GM21515 (cell line): Measurements from ENCODE around the gene SEC63.
"Not testable (repeated sequence)": the region's sequence is repeated elsewhere in the genome, so short reads cannot be mapped to it uniquely, and the experiment has no call there.

Source experiments
- ATAC-seq: cut with Tn5 transposase; IDR thresholded peaks from one replicate; pipeline ENCODE4 v1.9.1; 2021; ENCODE audit not compliant: unreplicated experiment

Gene SEC63

DNA sequence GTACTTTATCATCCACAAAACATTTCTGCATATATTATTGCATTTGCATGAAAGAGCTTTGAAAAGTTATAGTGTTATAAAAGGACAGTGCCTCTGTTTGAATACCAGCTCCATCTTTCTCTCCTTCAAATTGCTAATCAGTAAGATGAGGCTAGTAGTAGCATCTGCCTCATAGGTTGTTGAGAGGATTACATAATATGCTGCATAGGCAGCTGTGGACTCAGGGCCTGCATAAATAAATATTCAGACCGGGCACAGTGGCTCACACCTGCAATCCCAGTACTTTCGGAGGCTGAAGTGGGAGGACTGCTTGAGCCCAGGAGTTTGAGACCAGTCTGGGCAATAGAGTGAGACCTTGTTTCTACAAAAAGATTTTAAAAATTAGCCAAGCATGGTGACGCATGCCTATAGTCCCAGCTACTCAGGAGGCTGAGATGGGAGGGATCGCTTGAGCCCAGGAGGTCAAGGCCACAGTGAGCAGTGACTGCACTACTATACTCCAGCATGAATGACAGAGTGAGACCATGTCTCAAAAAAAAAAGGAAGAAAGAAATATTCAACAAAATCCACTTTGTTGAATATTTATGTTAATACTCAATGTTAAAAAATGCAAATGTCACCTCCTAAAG is 18.3 kb upstream of the SEC63 start:
- no peak for ATAC-seq

DNA sequence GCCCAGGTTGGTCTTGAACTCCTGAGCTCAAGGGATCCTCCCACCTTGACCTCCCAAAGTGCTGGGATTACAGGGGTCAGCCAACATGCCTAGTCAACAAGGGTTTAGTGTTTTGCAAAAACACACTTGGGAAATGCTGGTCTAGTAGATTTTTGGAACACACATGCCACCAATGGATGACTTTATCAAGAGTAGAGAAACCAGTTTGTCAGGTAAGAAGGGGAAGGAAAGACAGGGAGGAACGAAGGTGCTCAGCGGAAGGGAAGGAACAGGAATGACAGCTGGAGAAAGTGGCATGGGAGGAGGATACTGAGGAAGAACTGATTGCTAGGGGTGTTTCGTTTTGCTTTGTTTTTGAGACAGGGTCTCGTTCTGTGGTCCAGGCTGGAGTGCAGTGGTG is 15.6 kb upstream of the SEC63 start:
- ATAC-seq = no peak

DNA sequence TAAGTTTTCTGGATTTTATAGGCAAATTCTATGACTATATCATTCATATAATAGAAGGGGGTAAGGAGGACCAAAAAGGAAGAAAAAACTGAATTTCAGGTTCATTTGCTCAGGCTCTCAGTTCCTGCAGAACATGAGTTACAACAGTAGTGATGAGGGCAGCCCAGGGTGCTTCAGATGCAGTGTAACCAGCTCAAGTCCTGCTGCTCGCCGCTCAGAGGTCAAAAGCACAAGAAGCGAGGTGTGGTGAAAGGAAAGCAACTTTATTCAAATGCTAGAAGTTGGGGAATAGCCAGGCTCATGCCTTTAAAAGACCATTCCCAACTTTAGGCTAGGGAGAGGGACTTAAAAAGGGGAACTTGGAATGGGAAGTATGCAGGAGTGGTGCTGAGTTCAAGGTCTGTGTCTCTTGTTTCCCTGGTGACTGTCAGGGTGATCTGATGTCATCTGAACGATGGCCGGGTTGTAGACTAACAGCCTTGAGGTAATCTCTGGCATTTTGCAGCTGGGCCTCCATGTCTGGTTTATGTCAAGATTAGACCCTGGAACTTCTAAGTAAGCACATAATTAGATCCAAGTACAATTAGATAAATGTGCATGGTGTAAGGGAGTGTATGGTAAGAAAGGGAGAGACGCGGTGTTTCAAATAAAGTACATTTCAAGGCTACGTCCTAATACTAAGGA is 14.5 kb upstream of the SEC63 start:
- ATAC-seq = no peak

DNA sequence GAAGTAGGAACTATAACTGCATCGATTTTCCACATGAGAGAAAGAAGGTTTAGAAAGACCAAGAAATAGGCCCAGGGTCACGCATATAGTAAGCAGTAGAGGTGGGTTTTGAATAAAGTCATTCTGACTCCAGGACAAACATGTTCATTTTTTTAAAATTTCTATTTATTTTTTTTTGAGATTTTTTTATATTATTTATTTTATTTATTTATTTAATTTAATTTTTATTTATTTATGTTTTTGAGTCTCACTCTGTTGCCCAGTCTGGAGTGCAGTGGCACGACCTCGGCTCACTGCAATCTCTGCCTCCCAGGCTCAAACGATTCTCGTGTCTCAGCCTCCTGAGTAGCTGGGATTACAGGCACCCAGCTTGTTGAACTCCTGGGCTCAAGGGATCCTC is 13.2 kb upstream of the SEC63 start:
- ATAC-seq = no peak

DNA sequence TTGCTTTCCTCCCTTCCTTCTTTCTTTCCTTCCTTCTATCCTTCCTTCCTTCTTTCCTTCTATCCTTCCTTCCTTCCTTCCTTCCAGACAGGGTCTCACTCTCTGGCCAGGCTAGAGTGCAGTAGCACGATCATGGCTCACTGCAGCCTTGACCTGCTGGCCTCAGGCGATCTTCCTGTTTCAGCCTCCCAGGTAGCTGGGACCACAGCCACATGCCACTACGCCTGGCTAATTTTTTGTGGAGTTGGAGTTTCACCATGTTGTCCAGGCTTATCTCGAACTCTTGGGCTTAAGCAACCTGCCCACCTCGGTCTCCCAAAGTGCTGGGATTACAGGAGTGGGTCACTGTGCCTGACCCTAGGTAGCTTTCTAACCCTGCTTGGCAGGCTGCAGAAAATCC is 12.2 kb upstream of the SEC63 start:
- no peak for ATAC-seq

DNA sequence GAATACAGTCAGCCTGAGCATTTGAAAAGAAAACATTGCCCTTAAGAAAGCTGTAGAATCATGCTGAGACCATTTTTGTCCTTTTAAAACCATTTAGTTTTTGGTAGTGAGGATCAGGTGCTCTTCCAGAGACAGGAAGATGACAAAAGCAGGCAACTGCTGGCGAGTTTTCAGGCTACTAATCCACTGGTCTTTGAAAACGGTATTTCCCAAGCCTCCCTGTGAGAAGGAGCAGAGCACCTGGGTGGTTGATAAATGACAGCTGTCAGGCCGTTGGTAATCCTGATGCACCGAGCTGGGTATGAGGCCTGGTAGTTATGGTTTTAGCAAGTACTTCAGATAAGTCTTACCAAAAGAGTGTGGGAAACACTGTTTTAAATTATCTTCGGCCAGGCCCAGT is 10.1 kb upstream of the SEC63 start:
- no peak for ATAC-seq

DNA sequence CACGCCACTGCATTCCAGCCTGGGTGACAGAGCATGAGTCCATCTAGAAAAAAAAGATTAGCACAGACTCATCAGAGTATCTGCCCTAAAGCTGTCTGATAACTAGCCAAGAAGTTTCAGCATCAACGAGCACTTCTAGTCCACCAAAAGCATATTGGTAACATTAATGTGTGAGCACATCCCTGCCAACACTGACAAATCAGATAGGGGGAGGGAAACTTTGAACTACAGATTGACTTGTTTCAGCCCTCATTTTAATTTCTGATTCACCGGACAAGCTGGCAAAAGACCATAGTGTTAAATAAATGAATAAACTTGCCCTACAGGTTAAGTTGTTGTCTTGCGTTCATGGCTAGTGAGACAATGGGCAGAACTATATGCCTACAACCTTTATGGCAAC is 7.7 kb upstream of the SEC63 start:
- no peak for ATAC-seq

DNA sequence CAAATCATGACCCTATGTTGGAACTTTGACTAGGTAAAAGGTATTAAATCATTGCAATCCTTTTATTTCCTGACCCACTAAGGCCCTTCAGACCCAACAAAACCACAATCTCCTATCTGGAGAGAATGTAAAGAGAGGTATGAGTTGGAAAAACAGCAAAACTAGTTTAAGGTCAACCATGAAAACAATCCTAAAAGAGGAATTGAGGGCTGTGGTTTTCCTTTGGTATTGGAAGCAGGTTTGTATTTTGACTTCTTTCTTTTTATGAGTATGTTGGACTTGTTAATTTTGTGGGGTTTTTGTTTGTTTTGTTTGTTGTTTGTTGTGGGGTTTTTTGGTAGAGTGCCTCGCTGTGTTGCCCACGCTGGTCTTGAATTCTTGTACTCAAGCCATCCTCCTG is 4.7 kb upstream of the SEC63 start:
- ATAC-seq = no peak

DNA sequence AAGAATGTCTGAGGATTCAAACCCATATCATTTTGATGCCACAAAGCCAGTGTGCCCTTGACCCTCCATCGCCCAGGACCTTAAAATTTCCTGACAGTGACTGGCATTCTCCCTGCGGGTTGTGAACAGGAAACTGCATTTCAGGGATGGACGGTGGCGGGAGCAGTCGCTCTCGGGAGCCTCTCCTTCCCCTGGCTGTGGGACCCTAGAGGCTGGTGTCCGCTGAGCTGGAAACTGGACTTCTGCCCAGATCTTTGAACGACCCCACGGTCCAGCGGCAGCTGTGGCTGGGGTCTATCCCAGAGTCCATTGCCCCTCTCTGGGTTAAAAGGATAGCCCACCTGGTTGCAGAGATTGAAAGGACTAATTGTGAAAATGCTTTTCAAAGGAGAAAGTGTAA is 1.4 kb upstream of the SEC63 start:
- no peak for ATAC-seq

DNA sequence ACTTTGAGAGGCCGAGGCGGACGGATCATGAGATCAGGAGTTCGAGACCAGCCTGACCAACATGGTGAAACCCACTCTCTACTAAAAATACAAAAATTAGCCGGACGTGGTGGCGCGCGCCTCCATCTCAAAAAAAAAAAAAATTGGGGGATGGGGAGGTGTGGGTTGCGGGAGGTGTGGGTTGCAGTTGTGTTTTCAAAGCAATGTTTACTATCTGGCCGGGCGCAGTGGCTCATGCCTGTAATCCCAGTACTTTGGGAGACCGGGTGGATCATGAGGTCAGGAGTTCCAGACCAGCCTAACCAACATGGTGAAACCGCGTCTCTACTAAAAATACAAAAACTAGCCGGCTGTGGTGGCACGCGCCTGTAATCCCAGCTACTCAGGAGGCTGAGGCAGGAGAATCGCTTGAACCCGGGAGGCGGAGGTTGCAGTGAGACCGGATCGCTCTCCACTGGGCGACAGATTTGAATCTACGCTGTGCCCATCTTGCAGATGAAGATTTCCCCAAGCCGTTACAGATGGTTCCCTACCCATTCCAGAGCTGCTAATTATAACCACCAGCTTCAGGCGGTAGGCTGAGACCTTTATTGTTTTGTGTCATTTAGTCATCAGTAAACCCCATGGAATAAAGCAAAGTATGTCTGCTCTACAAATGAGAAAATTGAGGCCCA is 818 bp upstream of the SEC63 start:
- ATAC-seq = not testable (repeated sequence)

DNA sequence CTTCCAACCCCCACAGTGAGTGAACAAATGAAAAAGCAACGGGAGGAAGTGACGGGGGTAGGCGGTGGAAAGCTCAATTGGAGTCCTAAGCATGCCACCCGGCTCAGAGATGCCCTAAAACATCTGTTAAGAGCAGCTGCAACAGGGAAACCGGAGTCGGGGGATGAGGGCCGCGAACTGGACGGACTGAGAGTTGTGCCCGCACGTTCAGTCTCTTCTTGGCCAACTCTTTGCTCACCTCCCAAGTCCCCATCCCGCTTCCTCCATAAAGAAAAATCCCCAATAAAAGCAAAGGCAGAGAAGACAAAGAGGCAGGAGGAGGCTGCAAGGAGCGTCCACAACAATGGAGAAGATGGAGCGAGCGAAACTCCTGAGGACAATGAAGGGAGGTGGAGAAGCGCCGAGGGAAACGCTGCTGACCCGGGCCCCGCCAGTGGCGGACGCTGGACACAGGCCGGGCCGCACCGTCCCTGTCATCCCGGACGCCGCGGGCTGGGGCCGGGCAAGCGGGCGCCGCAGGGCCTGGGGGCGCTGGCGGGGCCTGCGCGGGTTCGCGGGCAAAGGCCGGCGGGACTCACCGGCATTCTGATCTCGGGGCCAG is 600 bp downstream of the SEC63 start:
- peak; percentile 33 for ATAC-seq

DNA sequence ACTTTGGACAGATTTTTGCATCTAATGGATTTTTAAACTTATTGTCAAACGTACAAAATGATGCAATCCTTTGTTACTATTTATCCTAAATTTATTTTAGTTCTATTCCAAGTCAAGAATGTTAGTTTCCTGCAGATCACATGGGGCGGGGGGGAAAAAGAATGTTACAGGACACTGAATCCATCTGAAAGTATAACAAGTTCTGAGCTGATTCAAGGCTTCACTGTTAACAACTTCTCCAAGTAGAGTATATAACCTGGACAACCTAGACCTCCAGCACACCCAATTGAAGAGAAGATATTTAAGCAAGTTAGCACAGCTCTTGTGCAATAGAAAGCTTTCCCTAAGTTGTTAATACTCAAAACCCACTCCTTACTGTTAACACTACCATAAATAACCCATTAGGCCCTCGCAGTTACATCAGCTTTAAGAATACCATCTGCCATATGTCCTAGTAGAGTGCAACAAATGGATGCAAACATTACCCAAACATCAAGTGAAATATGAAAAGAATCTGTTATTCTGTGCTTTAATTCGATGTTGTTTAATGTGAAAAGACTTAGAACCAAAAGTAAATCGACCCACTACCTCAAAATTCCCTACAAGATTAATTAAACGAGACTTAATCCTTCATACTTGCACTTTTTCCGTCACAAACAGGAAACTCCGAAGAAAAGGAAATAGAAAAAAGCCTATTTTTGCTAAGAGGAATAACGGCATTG is 1.3 kb downstream of the SEC63 start:
- no peak for ATAC-seq

DNA sequence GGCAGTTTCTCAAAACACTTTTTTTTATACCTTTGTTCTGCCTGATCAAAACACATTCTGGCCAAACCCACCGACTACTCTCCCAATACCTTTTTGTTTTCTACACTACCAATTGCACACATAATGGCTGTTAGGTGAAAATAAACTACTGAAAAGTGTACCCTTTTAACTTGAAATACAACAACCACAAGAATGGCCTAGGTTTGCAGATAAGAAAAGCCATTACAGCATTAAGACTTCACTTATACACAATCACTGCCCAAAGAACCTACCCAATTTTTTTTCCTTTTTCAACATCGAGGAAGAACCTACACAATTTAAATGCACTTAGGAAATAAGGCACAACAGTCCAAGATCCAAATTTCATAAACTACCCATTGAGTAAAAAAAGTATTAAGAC is 1.8 kb downstream of the SEC63 start:
- no peak for ATAC-seq

DNA sequence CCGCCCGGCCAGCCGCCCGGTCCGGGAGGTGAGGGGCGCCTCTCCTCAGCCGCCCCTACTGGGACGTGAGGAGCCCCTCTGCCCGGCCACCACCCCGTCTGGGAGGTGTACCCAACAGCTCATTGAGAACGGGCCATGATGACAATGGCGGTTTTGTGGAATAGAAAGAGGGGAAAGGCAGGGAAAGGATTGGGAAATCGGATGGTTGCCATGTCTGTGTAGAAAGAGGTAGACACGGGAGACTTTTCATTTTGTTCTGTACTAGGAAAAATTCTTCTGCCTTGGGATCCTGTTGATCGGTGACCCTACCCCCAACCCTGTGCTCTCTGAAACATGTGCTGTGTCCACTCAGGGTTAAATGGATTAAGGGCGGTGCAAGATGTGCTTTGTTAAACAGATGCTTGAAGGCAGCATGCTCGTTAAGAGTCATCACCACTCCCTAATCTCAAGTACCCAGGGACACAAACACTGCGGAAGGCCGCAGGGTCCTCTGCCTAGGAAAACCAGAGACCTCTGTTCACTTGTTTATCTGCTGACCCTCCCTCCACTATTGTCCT is 4.1 kb downstream of the SEC63 start:
- not testable (repeated sequence) for ATAC-seq

DNA sequence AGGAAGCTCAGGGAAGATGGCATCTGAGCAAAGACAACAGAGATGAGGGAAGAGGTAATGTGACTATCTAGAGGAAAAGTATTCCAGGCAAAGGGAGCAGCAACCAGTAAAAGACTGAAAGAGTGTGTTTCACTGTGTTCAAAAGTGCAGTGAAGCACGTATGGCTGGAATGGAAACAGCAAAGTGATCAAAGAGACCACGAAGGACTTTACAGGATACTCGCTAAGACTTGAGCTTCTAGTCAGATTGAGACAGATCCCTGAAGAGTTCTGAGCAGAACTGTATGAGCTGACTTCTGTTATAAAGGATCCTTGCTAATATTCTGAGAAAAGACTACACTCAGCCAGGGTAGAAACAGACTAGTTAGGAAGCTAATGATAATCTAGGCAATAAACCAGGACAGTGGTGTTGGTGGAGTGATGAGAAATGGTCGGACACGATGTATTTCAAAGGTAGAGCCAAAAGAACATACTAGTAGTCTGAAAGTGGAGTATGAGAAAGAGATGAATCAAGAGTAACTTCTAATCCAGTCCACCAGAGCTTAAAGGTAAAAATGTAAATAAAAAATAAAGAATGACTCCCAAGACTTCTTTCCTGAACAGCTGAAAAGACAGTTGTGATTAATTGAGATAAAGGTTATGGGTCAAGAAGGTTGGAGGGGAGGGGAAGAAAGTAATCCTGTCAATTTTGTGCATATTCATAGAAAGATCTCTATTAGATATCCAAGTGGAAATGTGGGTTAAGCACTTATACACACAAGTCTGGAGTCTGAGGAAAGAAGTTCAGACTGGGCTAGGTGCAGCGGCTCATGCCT is 14.2 kb downstream of the SEC63 start:
- ATAC-seq = no peak

DNA sequence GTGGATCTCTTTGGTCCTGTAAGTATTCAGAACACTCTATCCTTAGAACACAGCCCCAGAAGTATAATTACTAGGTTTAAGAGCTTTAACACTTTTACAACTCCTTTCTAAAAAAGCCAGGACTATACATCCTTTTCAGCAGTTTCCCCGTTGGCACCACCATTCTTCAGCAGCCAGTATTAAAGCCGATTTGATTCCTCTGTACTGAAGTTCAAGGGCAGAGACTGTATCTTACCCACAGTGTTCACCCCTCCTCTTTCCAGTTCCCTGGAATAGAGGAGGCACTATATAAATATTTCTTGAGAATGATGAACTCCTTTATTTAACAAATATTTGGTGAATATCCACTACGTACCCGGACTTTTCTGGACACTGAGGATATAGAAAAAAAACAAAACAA is 15.9 kb downstream of the SEC63 start:
- no peak for ATAC-seq

DNA sequence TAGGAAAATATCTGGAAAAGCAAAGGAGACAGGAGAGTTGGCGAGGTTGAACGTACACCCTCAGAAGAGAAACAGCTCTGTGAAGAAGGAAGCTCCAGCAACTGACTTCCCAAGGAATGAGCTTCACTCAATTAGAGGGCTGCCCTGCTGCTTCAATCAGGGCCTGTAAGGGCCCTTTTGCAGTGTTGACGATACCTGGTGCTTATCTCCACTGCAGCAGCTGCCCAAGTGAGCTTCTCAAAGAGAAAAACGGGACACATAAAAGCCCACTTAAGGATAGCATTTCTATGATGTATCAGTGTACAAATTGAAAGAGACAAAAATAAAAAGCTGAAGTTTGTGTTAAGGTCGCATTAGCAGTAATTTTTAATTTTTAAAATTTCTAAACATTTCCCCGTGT is 16.4 kb downstream of the SEC63 start:
- ATAC-seq = no peak

DNA sequence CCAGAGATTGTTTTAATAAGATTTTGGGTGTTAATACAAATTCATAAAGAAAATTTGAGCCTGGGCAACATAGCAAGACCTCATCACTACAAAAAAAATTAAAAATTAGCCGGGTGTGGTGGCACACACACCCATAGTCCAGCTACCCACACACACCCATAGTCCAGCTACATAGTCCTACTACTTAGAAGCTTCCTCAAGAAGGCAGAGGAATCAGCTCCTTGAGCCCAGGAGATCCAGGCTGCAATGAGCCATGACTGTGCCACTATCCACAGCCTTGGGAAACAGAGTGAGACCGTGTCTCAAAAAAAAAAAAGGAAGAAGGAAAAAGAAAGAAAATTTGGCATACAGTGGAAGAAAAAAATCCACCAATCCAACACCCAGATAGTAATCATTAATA is 16.8 kb downstream of the SEC63 start:
- no peak for ATAC-seq

DNA sequence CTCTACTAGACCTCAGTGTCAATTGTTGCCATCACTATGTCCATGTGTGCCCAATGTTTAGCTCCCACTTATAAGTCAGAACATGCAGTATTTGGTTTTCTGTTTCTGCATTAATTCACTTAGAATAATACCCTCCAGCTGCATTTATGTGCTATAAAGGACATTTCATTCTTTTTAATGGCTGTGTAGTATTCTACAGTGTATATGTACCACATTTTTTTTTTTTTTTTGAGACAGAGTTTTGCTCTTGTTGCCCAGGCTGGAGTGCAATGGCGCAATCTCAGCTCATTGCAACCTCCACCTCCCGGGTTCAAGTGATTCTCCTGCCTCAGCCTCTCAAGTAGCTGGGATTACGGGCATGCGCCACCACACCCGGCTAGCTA is 21.1 kb downstream of the SEC63 start:
- not testable (repeated sequence) for ATAC-seq

DNA sequence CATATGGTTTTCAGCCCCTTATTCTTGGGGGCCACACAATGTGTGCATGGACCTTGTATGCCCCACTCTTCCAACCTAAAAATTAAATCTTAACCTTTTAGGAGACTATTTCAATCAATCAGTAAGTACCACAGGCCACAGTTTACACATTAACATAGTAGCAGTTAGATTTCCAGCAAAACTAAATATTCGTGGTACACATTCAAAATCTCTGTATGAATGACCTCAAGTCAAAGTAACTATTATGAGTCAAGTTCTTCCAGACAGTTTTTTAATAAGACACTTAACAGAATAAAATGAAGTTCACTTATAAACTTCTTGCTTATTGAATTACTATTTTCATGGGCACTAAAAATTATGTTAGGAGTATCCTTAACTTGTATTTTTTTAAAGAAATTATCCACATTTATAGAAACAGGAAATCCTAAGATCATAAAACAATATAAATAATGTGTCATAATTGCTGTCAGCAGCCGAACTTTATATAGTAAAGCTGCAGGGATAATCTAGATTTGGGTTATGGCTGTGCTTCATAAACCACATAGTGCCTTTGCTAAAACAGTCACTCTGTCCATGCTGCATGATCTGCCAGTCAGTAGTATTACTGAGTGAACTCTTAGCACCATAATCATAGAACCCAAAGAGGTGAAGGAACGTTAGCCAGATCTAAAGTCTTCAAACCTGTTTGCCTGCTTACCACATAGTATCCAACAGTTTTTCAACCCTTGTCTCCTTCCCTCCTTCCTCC is 21.7 kb downstream of the SEC63 start:
- no peak for ATAC-seq
